GM12873 (cell line): ENCODE results near the gene LIMD2.

Experiments
- TF ChIP-seq, protein P1 (sequence below): IDR thresholded peaks from 2 replicates; pipeline ENCODE4 v1.5.1; 2012; ENCODE audit warnings: low read depth, mild to moderate bottlenecking, moderate library complexity, low read length, control low read depth; ENCODE audit not compliant: insufficient read depth; ENCODE audit errors: missing control alignments

Gene LIMD2

DNA sequence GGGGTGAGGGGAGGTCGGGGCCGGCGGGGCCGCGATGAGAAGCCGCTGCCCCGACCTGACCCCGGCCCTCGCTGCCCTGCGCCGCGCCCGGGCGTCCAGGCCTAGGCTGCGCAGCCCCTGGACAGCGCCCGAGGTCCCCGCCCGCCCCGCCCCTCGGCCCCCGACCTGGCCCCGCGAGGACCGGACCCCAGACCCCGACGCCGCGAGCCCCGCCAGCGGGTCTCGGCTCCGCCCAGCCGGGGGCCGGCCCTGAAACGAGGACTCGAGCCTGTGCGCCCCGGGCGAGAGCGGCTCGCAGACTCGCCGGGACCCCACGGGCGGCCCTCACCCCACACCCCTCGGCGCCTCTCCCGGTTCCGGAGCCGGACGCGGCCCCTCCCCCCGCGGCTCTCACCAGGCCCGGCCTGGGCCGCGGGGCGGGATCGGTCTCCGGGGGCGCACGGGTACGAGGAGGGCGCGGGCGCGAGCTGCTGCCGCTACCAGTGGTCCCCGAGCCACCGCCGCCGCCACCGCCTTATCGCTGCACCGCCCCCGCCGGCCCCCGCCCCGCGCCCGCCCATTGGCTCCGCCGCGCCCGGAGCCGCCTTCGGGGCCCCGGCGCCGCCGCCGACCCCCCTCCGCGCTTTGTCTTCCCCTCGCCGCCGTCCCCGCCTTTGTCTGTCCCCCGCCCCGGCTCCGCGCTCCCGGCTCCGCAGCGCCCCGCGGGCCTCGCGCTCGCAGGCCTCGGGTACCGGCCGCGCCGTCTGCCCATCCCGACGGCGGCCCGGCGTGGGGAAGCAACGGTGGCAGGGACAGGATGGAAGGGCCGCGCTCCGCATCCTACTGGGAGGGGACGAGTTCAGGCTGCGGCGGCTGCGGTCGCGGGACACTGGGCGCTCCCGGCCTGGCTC, at the start of gene LIMD2:
TSS of gene LIMD2 (minus strand) at position 488 of the 890 bp plus-strand sequence. CDS start 827 bp downstream, outside the sequence.
- TF ChIP-seq, protein P1, sequence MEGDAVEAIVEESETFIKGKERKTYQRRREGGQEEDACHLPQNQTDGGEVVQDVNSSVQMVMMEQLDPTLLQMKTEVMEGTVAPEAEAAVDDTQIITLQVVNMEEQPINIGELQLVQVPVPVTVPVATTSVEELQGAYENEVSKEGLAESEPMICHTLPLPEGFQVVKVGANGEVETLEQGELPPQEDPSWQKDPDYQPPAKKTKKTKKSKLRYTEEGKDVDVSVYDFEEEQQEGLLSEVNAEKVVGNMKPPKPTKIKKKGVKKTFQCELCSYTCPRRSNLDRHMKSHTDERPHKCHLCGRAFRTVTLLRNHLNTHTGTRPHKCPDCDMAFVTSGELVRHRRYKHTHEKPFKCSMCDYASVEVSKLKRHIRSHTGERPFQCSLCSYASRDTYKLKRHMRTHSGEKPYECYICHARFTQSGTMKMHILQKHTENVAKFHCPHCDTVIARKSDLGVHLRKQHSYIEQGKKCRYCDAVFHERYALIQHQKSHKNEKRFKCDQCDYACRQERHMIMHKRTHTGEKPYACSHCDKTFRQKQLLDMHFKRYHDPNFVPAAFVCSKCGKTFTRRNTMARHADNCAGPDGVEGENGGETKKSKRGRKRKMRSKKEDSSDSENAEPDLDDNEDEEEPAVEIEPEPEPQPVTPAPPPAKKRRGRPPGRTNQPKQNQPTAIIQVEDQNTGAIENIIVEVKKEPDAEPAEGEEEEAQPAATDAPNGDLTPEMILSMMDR, result no peak

DNA sequence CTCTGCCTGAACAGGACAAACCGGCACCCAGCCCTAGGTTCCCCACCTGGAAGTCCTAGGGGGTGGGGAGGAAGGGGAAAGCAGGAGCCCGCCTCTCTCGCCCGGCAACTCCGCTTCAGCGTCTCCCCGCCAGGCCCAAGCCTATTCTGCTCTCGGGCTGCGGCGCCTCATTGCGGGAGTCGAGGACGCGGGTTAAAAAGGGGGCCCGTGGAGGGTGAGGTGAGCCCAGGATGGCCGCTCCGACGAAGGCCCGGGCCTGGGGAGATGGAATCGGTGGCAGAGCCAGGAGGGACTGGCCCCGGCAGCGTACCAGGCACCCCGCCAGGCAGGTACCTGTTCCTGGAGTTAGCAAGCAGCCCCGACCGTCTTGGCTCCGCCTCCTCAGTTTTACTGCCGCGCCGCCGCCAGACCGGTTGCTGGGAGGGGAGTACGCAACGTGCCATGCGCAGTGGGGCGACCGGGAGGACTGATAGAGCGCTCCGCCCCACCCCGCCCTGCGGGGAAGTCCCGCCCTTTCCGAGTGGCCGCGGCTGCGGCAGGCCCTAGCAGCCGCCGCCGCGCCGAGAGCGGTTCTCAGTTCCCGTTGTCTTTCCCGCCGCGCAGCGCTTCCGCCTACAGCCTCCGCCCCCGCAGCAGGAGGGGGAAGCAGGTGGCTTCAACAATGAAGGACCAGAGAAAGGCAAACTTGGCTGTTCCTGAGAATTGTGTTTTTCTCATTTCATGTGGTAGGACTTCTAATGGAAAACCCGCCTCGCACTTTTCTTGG, 41.7 kb upstream of the LIMD2 start, which contains the start of gene STRADA:
TSS of gene STRADA (minus strand) at position 392 of the 766 bp plus-strand sequence. CDS start 13,430 bp downstream, outside the sequence.
- TF ChIP-seq, protein P1, result no peak

DNA sequence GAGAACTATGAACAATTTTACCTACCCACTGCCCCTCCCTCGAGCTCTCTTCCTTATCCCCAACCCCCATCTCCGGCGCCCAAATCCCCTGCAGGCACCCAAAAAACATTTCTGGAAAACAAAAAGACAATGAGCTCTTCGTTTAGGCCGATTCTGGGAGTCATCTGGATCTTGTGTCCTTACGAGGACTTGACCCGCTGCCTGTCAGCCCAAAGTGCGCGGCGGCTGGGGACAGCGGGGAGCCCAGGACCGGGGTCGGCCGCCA, 41.1 kb upstream of the LIMD2 start:
- TF ChIP-seq, protein P1, result no peak

DNA sequence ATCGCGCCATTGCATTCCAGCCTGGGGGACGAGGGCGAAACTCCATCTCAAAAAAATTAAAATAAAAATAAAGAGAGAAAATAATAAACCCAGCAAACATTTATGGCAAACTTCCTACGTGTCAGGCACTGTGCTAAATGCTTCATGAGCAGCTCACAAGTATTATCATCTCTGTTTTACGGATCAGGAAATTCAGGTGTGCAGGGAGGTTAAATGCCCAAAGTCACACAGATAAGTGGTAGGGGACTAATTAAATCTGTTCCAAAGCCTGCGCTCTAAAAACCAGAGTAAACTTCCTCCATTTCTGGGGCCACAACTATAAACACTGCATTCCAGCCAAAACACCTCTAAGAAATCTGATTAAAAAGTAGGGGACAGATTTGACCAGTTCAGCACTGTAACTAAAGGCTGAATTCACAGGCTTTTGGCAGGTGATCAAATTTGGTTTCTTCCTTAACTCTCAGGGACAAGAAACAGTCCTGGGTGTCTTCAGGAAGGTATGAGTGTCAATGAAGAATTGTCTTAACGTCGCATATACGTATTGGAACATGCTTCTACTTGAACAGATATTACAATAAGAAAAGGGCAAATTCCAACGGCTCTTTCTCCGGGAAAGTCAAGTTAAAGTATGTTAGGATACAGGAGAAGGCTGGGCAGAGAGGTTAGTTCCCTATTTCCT, 40.7 kb upstream of the LIMD2 start:
- TF ChIP-seq, protein P1, result no peak

DNA sequence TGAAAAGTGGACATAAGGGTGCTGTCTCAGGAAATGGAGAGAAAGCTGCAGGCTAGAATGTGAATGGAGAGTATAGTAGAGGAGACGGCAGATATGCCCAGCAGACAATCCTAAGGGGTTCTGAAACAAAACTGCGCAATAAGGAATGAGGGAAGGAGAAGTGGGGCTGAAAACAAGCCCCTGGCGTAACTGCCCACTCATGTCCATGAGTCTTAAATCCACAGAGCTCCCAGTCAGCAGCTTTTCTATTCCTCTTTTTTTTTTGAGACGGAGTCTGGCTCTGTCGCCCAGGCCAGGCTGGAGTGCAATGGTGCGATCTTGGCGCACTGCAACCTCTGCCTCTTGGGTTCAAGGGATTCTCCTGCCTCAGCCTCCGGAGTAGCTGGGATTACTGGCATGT, 35.8 kb upstream of the LIMD2 start:
- TF ChIP-seq, protein P1, result no peak

DNA sequence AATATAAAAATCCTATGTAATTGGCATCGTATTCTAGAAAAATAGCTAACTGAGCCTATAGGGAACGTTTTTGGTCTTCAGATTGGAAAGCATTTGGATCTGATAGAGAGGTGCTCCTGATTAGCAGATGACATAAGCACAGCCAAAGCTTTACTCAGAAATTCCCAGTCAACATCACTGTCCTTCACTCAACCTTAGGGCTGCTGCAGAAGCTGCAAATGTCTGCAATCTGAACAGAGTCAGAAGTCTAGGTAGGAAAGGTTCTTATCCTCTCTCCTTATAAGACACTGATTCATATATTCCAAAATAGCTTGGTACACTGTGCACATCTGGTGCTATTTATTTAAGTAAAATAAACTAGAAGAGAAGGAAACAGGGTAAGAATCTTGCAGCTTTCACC, 22.5 kb upstream of the LIMD2 start:
- TF ChIP-seq, protein P1, result no peak

DNA sequence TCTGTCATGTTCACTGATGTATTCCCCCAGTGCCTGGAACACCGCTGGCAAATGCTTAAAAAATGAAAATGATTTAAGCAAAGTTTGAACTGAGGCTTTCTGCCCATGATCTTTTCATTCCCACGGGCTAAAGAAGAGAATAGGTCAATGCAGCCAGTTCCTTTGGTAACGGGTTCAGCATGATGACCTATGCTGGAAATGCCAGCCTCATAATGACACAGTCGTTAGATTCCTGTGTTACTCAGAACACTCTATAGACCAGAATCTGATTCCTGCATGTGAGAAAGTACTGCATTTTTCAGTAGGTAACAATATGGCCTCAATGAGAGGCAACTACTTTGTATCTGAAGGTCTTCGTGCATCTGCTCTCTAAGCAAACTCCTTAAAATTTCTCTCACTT, 19.1 kb upstream of the LIMD2 start:
- TF ChIP-seq, protein P1, result no peak
